ENCODE measurements around the gene ADAMTSL3.

The ADAMTSL3 gene

GRCh38 chr15:83892498-83892897, 238.6 kb downstream of the ADAMTSL3 start:
- no peak for DNase-seq

GRCh38 chr15:83893308-83893707, 239.4 kb downstream of the ADAMTSL3 start:
- no peak for DNase-seq

GRCh38 chr15:83897037-83897436, 243.1 kb downstream of the ADAMTSL3 start:
- DNase-seq = no peak

GRCh38 chr15:83898361-83898760, 244.4 kb downstream of the ADAMTSL3 start:
- no peak for DNase-seq

- DNase-seq = no peak
Measured at GRCh38 chr15:83899670-83900069, 245.7 kb downstream of the ADAMTSL3 start.

GRCh38 chr15:83904107-83905040, 250.5 kb downstream of the ADAMTSL3 start:
- DNase-seq = peak; percentile 16

- no peak for DNase-seq
Measured at GRCh38 chr15:83905556-83906273, 251.8 kb downstream of the ADAMTSL3 start.

GRCh38 chr15:83911345-83911744, 257.4 kb downstream of the ADAMTSL3 start:
- DNase-seq = no peak

GRCh38 chr15:83912343-83912742, 258.4 kb downstream of the ADAMTSL3 start:
- DNase-seq = no peak

GRCh38 chr15:83913034-83913632, 259.2 kb downstream of the ADAMTSL3 start:
- no peak for DNase-seq

GRCh38 chr15:83914906-83915305, 261.0 kb downstream of the ADAMTSL3 start:
- no peak for DNase-seq

GRCh38 chr15:83917432-83917831, 263.5 kb downstream of the ADAMTSL3 start:
- DNase-seq = no peak

- no peak for DNase-seq
Measured at GRCh38 chr15:83918011-83918410, 264.1 kb downstream of the ADAMTSL3 start.

GRCh38 chr15:83919319-83919830, 265.5 kb downstream of the ADAMTSL3 start:
- DNase-seq = no peak

GRCh38 chr15:83919978-83920510, 266.1 kb downstream of the ADAMTSL3 start:
- no peak for DNase-seq

GRCh38 chr15:83922649-83923294, 268.8 kb downstream of the ADAMTSL3 start:
- no peak for DNase-seq

- no peak for DNase-seq
Measured at GRCh38 chr15:83926116-83926515, 272.2 kb downstream of the ADAMTSL3 start.

GRCh38 chr15:83927704-83928391, 273.9 kb downstream of the ADAMTSL3 start:
- DNase-seq = no peak

GRCh38 chr15:83928392-83928734, 274.4 kb downstream of the ADAMTSL3 start:
- no peak for DNase-seq

GRCh38 chr15:83928878-83929418, 275.0 kb downstream of the ADAMTSL3 start:
- no peak for DNase-seq

GRCh38 chr15:83929619-83930018, 275.7 kb downstream of the ADAMTSL3 start:
- no peak for DNase-seq

Measured in GF-D8 (cell line).